ENCODE measurements around the gene PCDHA11.

GRCh38 chr5:140822281-140822629 lies 46.5 kb upstream of the PCDHA11 start:
- no peak for TF ChIP-seq CREB1 (CRISPR knock-in tag; IDR thresholded peaks at IDR 0.05; ENCODE audit: low read depth)
- no peak; a peak in 1 of 4 replicates for TF ChIP-seq CTCF (conservative IDR thresholded peaks at IDR 0.05; ENCODE audit: low read depth in 2 of 2)
- TF ChIP-seq EZH2 (IDR thresholded peaks at IDR 0.05; ENCODE audit: low read depth, unreplicated experiment), result no peak
- no peak for TF ChIP-seq POLR2AphosphoS5 (IDR thresholded peaks at IDR 0.05; ENCODE audit: low read depth)
- TF ChIP-seq NANOG (IDR thresholded peaks at IDR 0.05; ENCODE audit: borderline replicate concordance), result no peak

Data from GM23338 (cell line).